A549 (cell line): Measurements from ENCODE around the gene MAN1C1.

ENCODE experiments used
- CTCF ChIP-seq: fragments of >200 bp; sonication (Bioruptor Twin); formaldehyde crosslinking; IDR thresholded peaks from 3 replicates; pipeline ENCODE4 v1.5.1; 2016
- ELK1 ChIP-seq: fragments of 150-350 bp; IDR thresholded peaks from 2 replicates; pipeline ENCODE4 v1.6.1; 2014; ENCODE audit warnings: low read depth, mild to moderate bottlenecking, low read length
- POLR2A ChIP-seq: IDR thresholded peaks from 2 replicates; pipeline ENCODE4 v1.6.1; 2012; ENCODE audit warnings: mild to moderate bottlenecking, low read length
- RFX5 ChIP-seq: fragments of 450-650 bp; IDR thresholded peaks from 2 replicates; pipeline ENCODE4 v1.7.1; 2014; ENCODE audit warnings: antibody characterized with exemption, mild to moderate bottlenecking, moderate library complexity
- ZC3H11A ChIP-seq: fragments of 450-650 bp; IDR thresholded peaks from 2 replicates; pipeline ENCODE4 v1.6.1; 2014; ENCODE audit warnings: antibody characterized with exemption, mild to moderate bottlenecking

- TF ChIP-seq RFX5 = no peak
- no peak for TF ChIP-seq POLR2A
- TF ChIP-seq CTCF = no peak
- TF ChIP-seq ELK1 = no peak
- TF ChIP-seq ZC3H11A = no peak
These were observed 94.2 kb downstream of the MAN1C1 start for GRCh38 chr1:25710583-25711347.
